Choroid plexus epithelial cell (primary cell): ENCODE measurements around the gene ZNF81.
"Not testable (repeated sequence)": the region's sequence is repeated elsewhere in the genome, so short reads cannot be mapped to it uniquely, and the experiment has no call there.

Experiments used
- DNase-seq: peaks from one replicate; pipeline ENCODE4 v3.0.0-alpha.2; 2010; ENCODE audit warnings: low read depth
- H3K4me3 ChIP-seq: 2 replicates; pipeline ENCODE4 v1.5.1; 2011; ENCODE audit warnings: low read depth, mild to moderate bottlenecking, control low read depth, low read length, moderate library complexity
- CTCF ChIP-seq: conservative IDR thresholded peaks from 2 replicates; pipeline ENCODE4 v1.5.1; 2011; ENCODE audit warnings: low read depth, mild to moderate bottlenecking, control low read depth, inconsistent platforms, low read length, moderate library complexity

ZNF81 gene

GRCh38 chrX:47898024-47898423 lies 61.3 kb downstream of the ZNF81 start:
- no peak for TF ChIP-seq CTCF
- no peak for DNase-seq

DNA sequence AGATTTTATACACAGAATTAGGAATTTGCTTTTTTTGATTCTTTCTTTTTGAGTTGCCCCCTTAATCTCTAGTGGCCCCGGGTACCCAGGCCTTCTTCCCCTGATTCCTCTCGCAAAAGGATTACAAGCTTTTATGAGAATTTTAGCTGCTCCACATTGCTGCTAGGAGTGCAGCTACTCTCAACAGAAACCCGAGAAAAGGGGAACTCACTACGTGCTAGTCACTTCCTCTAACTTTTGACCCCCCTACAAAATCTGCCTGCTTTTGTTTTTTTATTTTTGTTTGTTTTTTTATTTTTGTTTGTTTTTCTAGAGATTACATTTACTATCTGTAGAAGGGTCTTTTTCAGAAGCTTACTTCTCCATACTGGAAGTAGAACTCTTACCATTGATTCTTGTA lies 64.1 kb downstream of the ZNF81 start:
- no peak overlapping the region for H3K4me3 ChIP-seq
- no peak for TF ChIP-seq CTCF
- no peak for DNase-seq

More at GRCh38 chrX:47898024-47898423, 61.3 kb downstream of the ZNF81 start:
- no peak overlapping the region for H3K4me3 ChIP-seq

- DNase-seq = no peak
- no peak for TF ChIP-seq CTCF
- no peak overlapping the region for H3K4me3 ChIP-seq
Measured at GRCh38 chrX:47902161-47902560, 65.5 kb downstream of the ZNF81 start.

DNA sequence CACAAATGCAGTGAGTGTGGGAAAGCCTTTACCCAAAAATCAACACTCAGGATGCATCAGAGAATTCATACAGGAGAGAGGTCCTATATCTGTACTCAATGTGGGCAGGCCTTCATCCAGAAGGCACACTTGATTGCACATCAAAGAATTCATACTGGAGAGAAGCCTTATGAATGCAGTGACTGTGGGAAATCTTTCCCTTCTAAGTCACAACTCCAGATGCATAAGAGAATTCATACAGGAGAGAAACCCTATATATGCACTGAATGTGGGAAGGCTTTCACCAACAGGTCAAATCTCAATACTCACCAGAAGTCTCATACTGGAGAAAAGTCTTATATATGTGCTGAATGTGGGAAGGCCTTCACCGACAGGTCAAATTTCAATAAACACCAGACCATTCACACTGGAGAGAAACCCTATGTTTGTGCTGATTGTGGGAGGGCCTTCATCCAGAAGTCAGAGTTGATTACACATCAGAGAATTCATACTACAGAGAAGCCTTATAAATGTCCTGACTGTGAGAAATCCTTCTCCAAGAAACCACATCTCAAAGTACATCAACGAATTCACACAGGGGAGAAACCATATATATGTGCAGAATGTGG lies 79.3 kb downstream of the ZNF81 start:
- no peak for DNase-seq
- no peak for TF ChIP-seq CTCF
- no peak overlapping the region for H3K4me3 ChIP-seq

DNA sequence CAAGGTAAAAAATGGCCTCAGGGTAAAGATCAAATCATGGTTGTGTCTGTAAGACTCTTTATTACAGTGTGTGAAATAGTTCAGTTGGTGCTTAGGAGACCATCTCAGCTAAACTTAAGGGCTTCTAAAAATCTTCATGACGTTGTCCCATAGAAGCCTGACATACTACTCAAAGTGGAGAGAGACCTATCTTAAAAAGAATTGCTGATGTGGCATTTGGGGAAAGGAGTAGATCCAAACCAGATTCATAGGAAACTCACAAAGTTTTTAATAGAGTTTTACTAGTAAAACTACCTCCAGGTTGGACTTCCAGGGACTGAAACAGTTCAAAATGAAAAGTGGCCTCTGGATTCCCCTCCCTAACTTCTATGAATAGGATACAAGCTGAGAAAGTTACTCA lies 81.6 kb downstream of the ZNF81 start:
- no peak for TF ChIP-seq CTCF
- no peak for DNase-seq
- H3K4me3 ChIP-seq = no peak overlapping the region

GRCh38 chrX:47927212-47927611 lies 90.5 kb downstream of the ZNF81 start:
- no peak for DNase-seq
- no peak for TF ChIP-seq CTCF
- no peak overlapping the region for H3K4me3 ChIP-seq

GRCh38 chrX:47931970-47932369 lies 95.3 kb downstream of the ZNF81 start:
- DNase-seq, H3K4me3 ChIP-seq: not testable (repeated sequence)

DNA sequence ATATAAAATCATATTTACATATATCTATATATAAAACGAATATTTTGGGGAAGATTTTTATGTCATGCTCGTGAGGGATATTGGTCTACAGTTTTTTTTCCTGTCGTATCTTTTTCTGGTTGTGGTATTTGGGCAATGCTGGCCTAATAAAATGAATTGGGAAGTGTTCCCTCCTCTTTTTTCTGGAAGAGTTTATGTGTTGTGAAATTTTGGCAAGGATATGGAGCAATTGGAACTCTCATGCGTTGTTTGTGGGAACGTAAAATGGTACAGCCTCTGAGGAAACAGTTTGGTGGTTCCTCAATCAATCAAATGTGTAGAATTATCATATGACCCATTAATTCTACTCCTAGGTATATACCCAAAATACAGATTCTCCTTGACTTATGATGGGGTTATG lies 97.2 kb downstream of the ZNF81 start:
- DNase-seq = no peak

More for the DNA sequence above, 97.2 kb downstream of the ZNF81 start:
- no peak for TF ChIP-seq CTCF
- H3K4me3 ChIP-seq = no peak overlapping the region
